H1 (cell line): ENCODE measurements around the gene LDLRAP1. TPM values are rescaled to one million over a fixed set of nuclear protein-coding genes. Genes with fewer than 3 reads are reported as not detected.

ENCODE experiments used
- CTCF ChIA-PET: fragments of 300-600 bp; sonication (Branson Sonifier 250); formaldehyde crosslinking; loops from one replicate; lab custom pipeline; 2021; ENCODE audit not compliant: partially characterized antibody; lab: Charles Lee
- POLR2A ChIA-PET: fragments of 300-600 bp; sonication (Branson Sonifier 250); formaldehyde crosslinking; loops from one replicate; lab custom pipeline; 2021; ENCODE audit warnings: inconsistent platforms; ENCODE audit not compliant: partially characterized antibody; lab: Charles Lee
- DNase-seq, 2 experiments: peaks; one replicate each; pipeline versions ENCODE4 v3.0.0 to v3.0.0-alpha.2; 2010 to 2022; ENCODE audit warnings: low spot score in 2 of 2, low read depth in 1 of 2, mixed read lengths in 1 of 2
- FAIRE-seq: peaks from 2 replicates; lab custom pipeline; 2011; peaks lifted over from hg19 to GRCh38; lab: Jason Lieb, UNC
- H2AFZ ChIP-seq: 2 replicates; pipeline ENCODE4 v1.8.1; 2012; ENCODE audit warnings: low read length, inconsistent platforms
- H2AK5ac ChIP-seq: 2 replicates; pipeline ENCODE4 v1.6.1; 2013; ENCODE audit warnings: low read depth, low read length
- H2BK120ac ChIP-seq: replicated peaks from 2 replicates; pipeline ENCODE3; 2013; ENCODE audit warnings: low read depth, low read length, inconsistent platforms
- H2BK12ac ChIP-seq: 2 replicates; pipeline ENCODE4 v1.6.1; 2013; ENCODE audit warnings: low read depth, low read length
- H2BK15ac ChIP-seq: 2 replicates; pipeline ENCODE4 v1.6.1; 2013; ENCODE audit warnings: low read length
- H2BK20ac ChIP-seq: 2 replicates; pipeline ENCODE4 v1.6.1; 2013; ENCODE audit warnings: low read length
- H2BK5ac ChIP-seq: 2 replicates; pipeline ENCODE4 v1.6.1; 2013; ENCODE audit warnings: low read depth, low read length
- H3K14ac ChIP-seq: 2 replicates; pipeline ENCODE4 v1.6.1; 2013; ENCODE audit warnings: inconsistent platforms; ENCODE audit not compliant: insufficient read length
- H3K18ac ChIP-seq: 2 replicates; pipeline ENCODE4 v1.6.1; 2013; ENCODE audit warnings: low read length; ENCODE audit errors: extremely low read depth
- H3K23ac ChIP-seq: 2 replicates; pipeline ENCODE4 v1.6.1; 2013; ENCODE audit warnings: inconsistent platforms; ENCODE audit not compliant: insufficient read length
- H3K23me2 ChIP-seq: 2 replicates; pipeline ENCODE4 v1.6.1; 2013; ENCODE audit warnings: low read depth, low read length
- H3K27ac ChIP-seq: 2 replicates; pipeline ENCODE4 v1.6.1; 2011; ENCODE audit warnings: low read depth, low read length, inconsistent platforms
- H3K27me3 ChIP-seq, 4 experiments: replicated peaks in 1 of 4; 1 replicate in 1 of 4; 2 replicates in 3 of 4; pipeline versions ENCODE4 v1.6.1 to v1.8.1; 2011 to 2013; ENCODE audit warnings: low read length in 3 of 4, mild to moderate bottlenecking in 3 of 4, inconsistent platforms in 2 of 4, mixed read lengths in 2 of 4, moderate library complexity in 1 of 4; ENCODE audit not compliant: control insufficient read depth in 3 of 4, insufficient read depth in 3 of 4; ENCODE audit errors: extremely low read depth in 1 of 4
- H3K36me3 ChIP-seq, 4 experiments: 2 replicates each; pipeline versions ENCODE4 v1.6.1 to v1.8.1; 2011 to 2013; ENCODE audit warnings: mild to moderate bottlenecking in 4 of 4, low read length in 3 of 4, moderate library complexity in 2 of 4, control low read depth in 1 of 4, inconsistent platforms in 1 of 4; ENCODE audit not compliant: insufficient read depth in 4 of 4, control insufficient read depth in 2 of 4
- H3K4ac ChIP-seq: replicated peaks from 2 replicates; pipeline ENCODE3; 2013; ENCODE audit warnings: low read length, low read depth, mixed read lengths, inconsistent platforms; ENCODE audit not compliant: insufficient read length
- H3K4me1 ChIP-seq, 4 experiments: replicated peaks in 1 of 4; 1 replicate in 1 of 4; 2 replicates in 3 of 4; pipeline versions ENCODE4 v1.6.1 to v1.8.1; 2011 to 2013; ENCODE audit warnings: low read length in 3 of 4, inconsistent platforms in 2 of 4, mixed read lengths in 1 of 4; ENCODE audit not compliant: insufficient read depth in 4 of 4, control insufficient read depth in 3 of 4
- H3K4me2 ChIP-seq, 2 experiments: 2 replicates each; pipeline versions ENCODE4 v1.6.1 to v1.8.1; 2011 to 2013; ENCODE audit warnings: low read depth in 2 of 2, low read length in 2 of 2, control low read depth in 1 of 2, inconsistent platforms in 1 of 2, mild to moderate bottlenecking in 1 of 2; ENCODE audit not compliant: insufficient read depth in 1 of 2
- H3K4me3 ChIP-seq, 4 experiments: fragments of 200-600, 300-600 bp in 1 of 4; sonication (generic), shearing (Covaris generic), sonication (Bioruptor Twin) in 1 of 4; 2 replicates each; pipeline versions ENCODE4 v1.5.1 to v1.8.1; 2011 to 2016; ENCODE audit warnings: low read length in 4 of 4, low read depth in 3 of 4, control low read depth in 2 of 4, inconsistent platforms in 2 of 4, mild to moderate bottlenecking in 2 of 4, mixed read lengths in 1 of 4, moderate library complexity in 1 of 4; ENCODE audit not compliant: insufficient read depth in 2 of 4; ENCODE audit errors: extremely low read depth in 1 of 4
- H3K56ac ChIP-seq: replicated peaks from 2 replicates; pipeline ENCODE3; 2013; ENCODE audit warnings: low read depth, mild to moderate bottlenecking, mixed read lengths, low read length, inconsistent platforms; ENCODE audit not compliant: insufficient read length
- H3K79me1 ChIP-seq: 2 replicates; pipeline ENCODE4 v1.6.1; 2013; ENCODE audit warnings: low read depth, low read length, control low read depth
- H3K79me2 ChIP-seq, 2 experiments: 2 replicates each; pipeline versions ENCODE4 v1.6.1 to v1.8.1; 2012 to 2013; ENCODE audit warnings: low read length in 2 of 2, mild to moderate bottlenecking in 2 of 2, inconsistent platforms in 1 of 2; ENCODE audit not compliant: insufficient read depth in 2 of 2, control insufficient read depth in 1 of 2
- H3K9ac ChIP-seq, 4 experiments: replicated peaks in 1 of 4; 1 replicate in 1 of 4; 2 replicates in 3 of 4; pipeline versions ENCODE4 v1.6.1 to v1.8.1; 2011 to 2013; ENCODE audit warnings: low read depth in 3 of 4, low read length in 3 of 4, control low read depth in 2 of 4, mild to moderate bottlenecking in 2 of 4, moderate library complexity in 2 of 4, inconsistent platforms in 1 of 4; ENCODE audit errors: extremely low read depth in 1 of 4
- H3K9me3 ChIP-seq, 2 experiments: 2 replicates each; pipeline versions ENCODE4 v1.6.1 to v1.8.1; 2012 to 2013; ENCODE audit warnings: mild to moderate bottlenecking in 2 of 2, moderate library complexity in 2 of 2, control low read depth in 1 of 2, inconsistent platforms in 1 of 2, low read depth in 1 of 2, low read length in 1 of 2, mixed read lengths in 1 of 2; ENCODE audit not compliant: insufficient read depth in 2 of 2
- H4K20me1 ChIP-seq, 2 experiments: replicated peaks in 1 of 2; 2 replicates each; pipeline versions ENCODE3 to v1.8.1; 2011 to 2013; ENCODE audit warnings: inconsistent platforms in 2 of 2, low read length in 2 of 2, mild to moderate bottlenecking in 1 of 2; ENCODE audit not compliant: insufficient read depth in 2 of 2, control insufficient read depth in 1 of 2
- H4K5ac ChIP-seq: 2 replicates; pipeline ENCODE4 v1.6.1; 2013; ENCODE audit warnings: low read length, low read depth, mixed read lengths, inconsistent platforms; ENCODE audit not compliant: insufficient read length
- H4K8ac ChIP-seq: 2 replicates; pipeline ENCODE4 v1.8.0; 2013; ENCODE audit warnings: mild to moderate bottlenecking, moderate library complexity, low read length, inconsistent platforms; ENCODE audit not compliant: insufficient read depth; ENCODE audit errors: extremely low read depth
- H4K91ac ChIP-seq: replicated peaks from 2 replicates; pipeline ENCODE3; 2013; ENCODE audit warnings: low read length, mixed read lengths, inconsistent platforms; ENCODE audit not compliant: insufficient read length
- CHD2 ChIP-seq: IDR thresholded peaks from 2 replicates; pipeline ENCODE4 v1.6.1; 2012; ENCODE audit warnings: low read length, improper control_type of control experiment
- EZH2 ChIP-seq: fragments of 200-600 bp; sonication (generic); IDR thresholded peaks from 2 replicates; pipeline ENCODE4 v1.7.1; 2012; ENCODE audit warnings: low read depth, mild to moderate bottlenecking, moderate library complexity, low read length, inconsistent platforms; ENCODE audit not compliant: severe bottlenecking
- JUN ChIP-seq: IDR thresholded peaks from 2 replicates; pipeline ENCODE4 v1.6.1; 2011; ENCODE audit warnings: low read depth, mild to moderate bottlenecking, improper control_type of control experiment, low read length
- NRF1 ChIP-seq: IDR thresholded peaks from 2 replicates; pipeline ENCODE4 v1.6.1; 2011; ENCODE audit warnings: mild to moderate bottlenecking, low read depth, low read length, improper control_type of control experiment
- RBBP5 ChIP-seq: IDR thresholded peaks from 2 replicates; pipeline ENCODE4 v1.7.1; 2012; ENCODE audit warnings: low read depth, mild to moderate bottlenecking, inconsistent platforms, low read length, moderate library complexity, borderline replicate concordance
- SAP30 ChIP-seq: fragments of 300-600 bp; sonication (generic); IDR thresholded peaks from 2 replicates; pipeline ENCODE4 v1.7.1; 2012; ENCODE audit warnings: low read length, moderate library complexity, mild to moderate bottlenecking, inconsistent platforms; ENCODE audit not compliant: insufficient read depth, insufficient replicate concordance
- SP4 ChIP-seq: IDR thresholded peaks from 2 replicates; pipeline ENCODE4 v1.6.1; 2012; ENCODE audit warnings: low read length, inconsistent platforms
- YY1 ChIP-seq: IDR thresholded peaks from 2 replicates; pipeline ENCODE4 v1.6.1; 2011; ENCODE audit warnings: low read depth, mild to moderate bottlenecking, low read length
- WGBS, 2 experiments: shearing (Covaris generic) in 1 of 2; methylation state at CpG; one replicate each; pipeline versions ENCODE4 v1.1.6 to v1.1.7; 2013 to 2015; ENCODE audit warnings: low lambda C conversion rate in 2 of 2, mixed read lengths in 2 of 2, inconsistent platforms in 1 of 2, low coverage in 1 of 2, missing lambda C conversion rate in 1 of 2; ENCODE audit not compliant: insufficient replicate concordance in 2 of 2, insufficient coverage in 1 of 2, insufficient read length in 1 of 2; ENCODE audit errors: extremely low coverage in 1 of 2, missing lambda C conversion rate in 1 of 2; 5-methylcytosine and 5-hydroxymethylcytosine counted together
- polyA plus RNA-seq, 7 experiments: library from polyadenylated mRNA; depleted of rRNA in 3 of 7; stranded (reverse) in 5 of 7; unstranded in 2 of 7; fragments of >200 nt in 5 of 7; fragments of 200-250 nt in 2 of 7; gene quantifications; 1 replicate in 5 of 7; 2 replicates in 1 of 7; 4 replicates in 1 of 7; pipeline versions ENCODE4 v1.2.1 to v1.2.3, GENCODE V29; 2011 to 2013; ENCODE audit warnings: missing spikeins in 2 of 7, mixed read lengths in 2 of 7
- total RNA-seq: library from RNA; stranded (reverse); fragmentation: NEBNext Ultra II Directional; extraction: Animal tissue kit (Norgen Biotek cat#: 25700); gene quantifications from 2 replicates; pipeline ENCODE4 v1.2.1, GENCODE V29; 2021
- TF ChIP-seq, protein P1 (sequence below): IDR thresholded peaks from 2 replicates; pipeline ENCODE4 v1.6.1; 2011; ENCODE audit warnings: low read depth, mild to moderate bottlenecking, low read length; ENCODE audit not compliant: insufficient read depth
- TF ChIP-seq, protein P2 (sequence below): IDR thresholded peaks from 2 replicates; pipeline ENCODE4 v1.6.1; 2011; ENCODE audit warnings: low read length, improper control_type of control experiment

The LDLRAP1 gene
- total and polyA plus RNA-seq, 2 of the 8 experiments (the other 6 are each of a cell fraction or from before 2014, with no cell fraction given) = 12.8 to 13.2 TPM

DNA sequence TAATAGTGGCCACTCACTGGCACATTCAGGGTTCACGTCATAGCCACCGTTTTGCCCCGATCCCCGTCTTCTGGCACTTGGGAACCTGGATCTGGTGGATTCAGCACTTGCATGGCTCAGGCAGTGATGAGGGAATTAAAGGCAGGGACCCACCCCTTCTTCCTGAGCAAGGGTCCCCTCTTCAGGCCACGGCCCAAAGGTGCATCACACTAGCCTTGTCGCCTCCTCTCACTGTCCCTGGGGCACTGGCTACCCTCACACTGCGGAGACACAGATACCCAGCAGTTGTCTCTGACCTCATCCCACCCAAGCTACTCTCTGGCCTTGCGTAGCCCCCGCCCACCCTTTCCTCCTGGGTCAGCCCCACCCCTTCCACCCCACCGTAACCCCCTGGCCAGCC, 19.9 kb upstream of the LDLRAP1 start:
- Histone ChIP-seq H3K4ac (no peak overlapping the region), H2AK5ac (no peak overlapping the region), H3K56ac (no peak overlapping the region), H4K20me1 (no peaks in the 10 kb centered on the region), H2BK20ac (no peak overlapping the region), H3K9ac (no peak overlapping the region), H4K8ac (no peak overlapping the region), H3K27me3 (no peaks in the 10 kb centered on the region; a peak in 1 of 7 replicates), H3K4me3 (no peak overlapping the region), H3K23ac (no peak overlapping the region), H2BK12ac (no peak overlapping the region), H3K79me2 (no peaks in the 10 kb centered on the region), H3K9me3 (peaks cover 0 to 5% of the 10 kb centered on the region in 2 experiments; a peak in 1 of 4 replicates), H3K23me2 (no peaks in the 10 kb centered on the region), H4K5ac (no peak overlapping the region), H3K4me2 (no peak overlapping the region), H3K18ac (no peak overlapping the region), H2BK5ac (no peak overlapping the region), H3K4me1 (peaks cover 0 to 4% (median 1%) of the 10 kb centered on the region in 4 experiments; a peak in 3 of 7 replicates), H2BK15ac (no peak overlapping the region), H2AFZ (peak overlapping the region; percentile 23; the same call in 1 of the 2 replicates), H3K79me1 (no peaks in the 10 kb centered on the region), H2BK120ac (no peak overlapping the region), H3K36me3 (no peaks in the 10 kb centered on the region), H3K27ac (no peak overlapping the region), H3K14ac (no peak overlapping the region), H4K91ac (no peak overlapping the region)
- FAIRE-seq = peak; percentile 78
- POLR2A ChIA-PET = interaction anchor here (1.1 to 4.0 kb wide), 3 partner anchors 17 to 283 kb away, joined by 3 to 12 read pairs (median 5); no protein-coding TSS in a partner anchor
- WGBS, 2 experiments = 38% methylated on average over 7 of the region's 10 CpGs; no CpG with 5 or more reads in 1 of the 2 experiments
- DNase-seq = peak; percentile 62 to 90
- CTCF ChIA-PET = interaction anchor here (0.6 to 15.3 kb wide), 18 partner anchors 10 to 272 kb away, joined by 3 to 240 read pairs (median 4); partner anchors contain the start of gene LDLRAP1
- TF ChIP-seq YY1 (no peak), JUN (no peak), NRF1 (no peak), CHD2 (no peak), RBBP5 (no peak), SP4 (no peak), EZH2 (no peak), SAP30 (no peak)
- TF ChIP-seq, protein P1, sequence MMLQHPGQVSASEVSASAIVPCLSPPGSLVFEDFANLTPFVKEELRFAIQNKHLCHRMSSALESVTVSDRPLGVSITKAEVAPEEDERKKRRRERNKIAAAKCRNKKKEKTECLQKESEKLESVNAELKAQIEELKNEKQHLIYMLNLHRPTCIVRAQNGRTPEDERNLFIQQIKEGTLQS = no peak
- TF ChIP-seq, protein P2, sequence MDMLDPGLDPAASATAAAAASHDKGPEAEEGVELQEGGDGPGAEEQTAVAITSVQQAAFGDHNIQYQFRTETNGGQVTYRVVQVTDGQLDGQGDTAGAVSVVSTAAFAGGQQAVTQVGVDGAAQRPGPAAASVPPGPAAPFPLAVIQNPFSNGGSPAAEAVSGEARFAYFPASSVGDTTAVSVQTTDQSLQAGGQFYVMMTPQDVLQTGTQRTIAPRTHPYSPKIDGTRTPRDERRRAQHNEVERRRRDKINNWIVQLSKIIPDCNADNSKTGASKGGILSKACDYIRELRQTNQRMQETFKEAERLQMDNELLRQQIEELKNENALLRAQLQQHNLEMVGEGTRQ = no peak
